PC-9 (cell line): ENCODE data around the gene HIC1.

Experiments
- CTCF ChIP-seq: fragments of 200-600 bp; sonication (generic); conservative IDR thresholded peaks from 2 replicates; pipeline ENCODE4 v1.6.1; 2017; ENCODE audit warnings: mixed run types, antibody characterized with exemption, mild to moderate bottlenecking, moderate library complexity
- EZH2 ChIP-seq: fragments of 200-600 bp; sonication (generic); IDR thresholded peaks from 2 replicates; pipeline ENCODE4 v1.8.0; 2017; ENCODE audit warnings: antibody characterized with exemption, low read depth

DNA sequence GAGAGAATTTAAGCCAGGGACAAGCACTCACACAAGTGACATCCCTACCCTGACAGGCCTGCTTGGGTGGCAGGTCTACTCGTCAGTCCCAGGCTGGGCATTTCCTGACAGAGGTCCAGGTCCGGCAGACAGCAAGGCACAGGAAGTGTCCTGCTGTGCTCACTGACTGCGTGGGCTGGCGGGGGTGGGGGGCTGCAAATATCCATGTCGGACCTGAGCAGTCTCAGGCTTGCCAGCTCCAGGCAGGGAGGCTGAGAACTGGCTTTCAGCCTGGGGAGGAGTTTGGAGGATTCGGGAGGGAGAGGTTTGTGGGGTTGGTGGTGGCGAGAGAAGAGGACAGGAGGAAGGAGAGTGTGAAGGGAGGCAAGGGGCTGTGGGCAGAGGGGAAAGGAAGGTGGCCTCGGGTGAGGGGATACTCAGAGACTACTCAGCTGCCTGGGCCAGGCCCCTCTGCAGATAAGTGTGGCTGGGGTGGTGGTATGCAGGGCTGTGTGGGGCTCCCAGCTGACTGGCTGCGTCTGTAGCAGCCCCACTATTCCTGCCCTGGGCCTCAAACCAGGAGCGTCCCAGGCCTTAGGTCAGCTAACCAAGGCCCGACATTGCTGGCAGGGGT lies 7.8 kb downstream of the HIC1 start:
- no peak for TF ChIP-seq CTCF
- no peak for TF ChIP-seq EZH2
